ENCODE results near the gene STX1B.

STX1B gene

DNA sequence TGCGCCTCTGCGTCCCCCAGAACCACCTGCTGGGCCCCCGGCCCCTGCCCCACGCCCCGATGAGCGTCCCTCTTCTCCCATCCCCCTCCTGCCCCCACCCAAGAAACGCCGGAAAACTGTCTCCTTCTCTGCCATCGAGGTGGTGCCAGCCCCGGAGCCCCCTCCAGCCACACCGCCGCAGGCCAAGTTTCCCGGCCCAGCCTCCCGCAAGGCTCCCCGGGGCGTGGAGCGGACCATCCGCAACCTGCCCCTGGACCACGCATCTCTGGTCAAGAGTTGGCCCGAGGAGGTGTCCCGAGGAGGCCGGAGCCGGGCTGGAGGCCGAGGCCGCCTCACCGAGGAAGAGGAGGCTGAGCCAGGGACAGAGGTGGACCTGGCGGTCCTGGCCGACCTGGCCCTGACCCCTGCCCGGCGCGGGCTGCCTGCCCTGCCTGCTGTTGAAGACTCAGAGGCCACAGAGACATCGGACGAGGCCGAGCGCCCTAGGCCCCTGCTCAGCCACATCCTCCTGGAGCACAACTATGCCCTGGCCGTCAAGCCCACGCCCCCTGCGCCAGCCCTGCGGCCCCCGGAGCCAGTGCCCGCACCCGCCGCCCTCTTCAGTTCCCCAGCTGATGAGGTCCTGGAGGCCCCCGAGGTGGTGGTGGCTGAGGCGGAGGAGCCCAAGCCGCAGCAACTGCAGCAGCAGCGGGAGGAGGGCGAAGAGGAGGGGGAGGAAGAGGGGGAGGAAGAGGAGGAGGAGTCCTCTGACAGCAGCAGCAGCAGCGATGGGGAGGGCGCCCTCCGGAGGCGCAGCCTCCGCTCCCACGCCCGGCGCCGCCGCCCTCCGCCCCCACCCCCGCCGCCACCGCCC is 31.0 kb downstream of the STX1B start:
- DNase-seq (ENCODE audit: low read depth, low spot score), result no peak

DNA sequence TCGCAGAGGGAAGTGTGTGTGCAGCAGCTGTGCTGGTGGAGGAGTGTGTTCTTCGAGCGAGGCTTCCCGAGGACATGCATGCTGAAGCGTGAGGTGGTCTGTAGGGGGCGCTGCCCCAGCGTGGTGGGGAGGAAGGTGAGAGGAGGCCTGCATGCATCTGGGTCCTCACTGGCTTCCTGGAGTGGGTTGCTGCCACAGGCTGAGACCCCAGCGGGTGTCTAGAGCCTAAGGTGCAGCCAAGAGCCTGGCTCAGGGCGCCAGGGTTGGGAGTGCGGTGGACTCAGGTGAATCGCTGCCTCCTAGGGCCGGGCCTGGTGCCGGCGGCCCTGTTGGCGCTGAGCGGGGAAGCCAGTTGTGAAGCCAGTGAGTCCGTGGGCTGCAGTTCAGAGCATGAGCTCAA is 32.9 kb downstream of the STX1B start:
- peak; percentile 45 for DNase-seq (ENCODE audit: low read depth, low spot score)

DNA sequence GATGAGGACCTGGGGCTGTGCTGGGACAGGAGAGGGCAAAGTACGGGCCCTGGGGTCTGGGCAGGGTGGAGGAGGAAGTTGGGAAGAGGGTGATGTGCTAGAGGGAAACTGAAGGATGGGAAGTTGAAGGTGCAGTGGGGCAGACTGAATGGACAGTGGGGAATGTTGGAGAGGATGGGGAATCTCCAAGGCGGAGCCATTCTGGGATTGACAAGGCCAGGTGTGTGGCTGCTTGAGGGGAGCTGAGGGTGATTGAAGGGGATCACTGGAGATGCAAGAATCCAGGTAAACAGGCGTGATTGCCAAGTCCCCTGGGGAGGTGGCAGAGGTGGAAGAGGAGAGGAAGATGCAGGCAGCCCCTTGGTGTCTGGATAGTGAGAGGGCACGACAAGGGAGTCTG is 34.0 kb downstream of the STX1B start:
- no peak for DNase-seq (ENCODE audit: low read depth, low spot score)

DNA sequence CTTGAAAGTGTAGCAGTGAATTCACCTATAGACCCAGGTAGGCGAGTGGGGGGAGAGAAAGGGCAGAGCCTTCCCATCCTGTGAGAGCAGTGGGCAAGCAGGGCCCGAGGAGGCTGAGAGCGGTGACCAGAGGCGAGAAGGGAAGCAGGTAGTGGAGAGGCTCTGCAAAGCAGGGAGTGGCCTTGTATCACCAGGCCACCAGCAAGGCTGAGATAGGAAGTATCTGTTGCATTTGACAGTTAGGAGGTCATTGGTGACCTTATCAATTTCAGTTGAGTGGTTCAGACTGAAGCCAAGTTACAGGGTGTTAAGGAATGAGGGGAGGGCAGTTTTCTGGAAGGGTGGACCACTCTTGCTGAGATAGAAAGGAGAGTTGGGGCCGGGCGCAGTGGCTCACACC is 36.1 kb downstream of the STX1B start:
- DNase-seq (ENCODE audit: low read depth, low spot score), result no peak

DNA sequence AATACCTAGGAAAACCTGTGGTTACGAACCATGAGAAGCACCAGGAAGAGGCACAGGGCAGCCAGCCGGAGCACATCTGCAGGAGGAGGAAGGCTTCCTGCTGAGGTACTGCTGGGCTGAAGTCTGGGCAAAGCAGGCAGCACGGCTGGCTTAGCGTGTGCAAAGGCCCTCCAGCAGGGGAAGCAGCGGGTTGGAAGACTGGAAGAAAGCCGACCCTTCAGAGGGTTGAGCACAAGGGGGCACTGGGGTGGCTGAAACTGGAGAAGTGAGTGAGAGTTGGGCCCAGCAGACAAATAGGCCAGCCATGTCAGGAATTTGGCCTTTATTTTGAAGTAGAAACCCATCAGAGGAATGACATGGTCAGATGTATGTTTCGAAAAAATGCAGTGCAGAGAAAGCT is 37.6 kb downstream of the STX1B start:
- DNase-seq (ENCODE audit: low read depth, low spot score), result peak; percentile 63

- no peak for DNase-seq (ENCODE audit: low read depth, low spot score)
Measured at GRCh38 chr16:30971298-30971697, 39.1 kb downstream of the STX1B start.

GRCh38 chr16:30969246-30969842 is 41.1 kb downstream of the STX1B start:
- no peak for DNase-seq (ENCODE audit: low read depth, low spot score)

DNA sequence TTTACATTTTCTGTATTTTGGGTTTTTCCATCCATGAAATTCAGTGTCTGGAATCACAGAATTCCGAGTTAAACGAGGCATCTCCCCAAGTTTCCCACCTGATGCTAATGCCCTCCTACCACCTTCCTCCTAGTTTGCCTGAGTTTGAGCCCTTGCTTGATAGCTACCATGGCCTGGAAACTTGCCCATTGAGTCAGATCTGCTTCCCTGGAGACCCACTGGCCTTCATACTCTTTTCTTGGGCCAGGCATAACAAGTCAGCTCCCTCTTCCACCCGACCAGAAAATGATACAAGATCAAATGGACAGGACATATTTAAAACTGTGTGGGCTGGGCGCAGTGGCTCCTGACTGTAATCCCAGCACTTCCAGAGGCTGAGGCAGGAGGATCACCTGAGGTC is 42.6 kb downstream of the STX1B start:
- no peak for DNase-seq (ENCODE audit: low read depth, low spot score)

- DNase-seq (ENCODE audit: low read depth, low spot score), result no peak
Measured at GRCh38 chr16:30966033-30966619, 44.3 kb downstream of the STX1B start.

GRCh38 chr16:30965436-30965835 is 45.0 kb downstream of the STX1B start:
- no peak for DNase-seq (ENCODE audit: low read depth, low spot score)

- DNase-seq (ENCODE audit: low read depth, low spot score), result no peak
Measured at GRCh38 chr16:30964574-30965226, 45.7 kb downstream of the STX1B start.

- DNase-seq (ENCODE audit: low read depth, low spot score), result no peak
Measured at GRCh38 chr16:30963925-30964511, 46.4 kb downstream of the STX1B start.

DNA sequence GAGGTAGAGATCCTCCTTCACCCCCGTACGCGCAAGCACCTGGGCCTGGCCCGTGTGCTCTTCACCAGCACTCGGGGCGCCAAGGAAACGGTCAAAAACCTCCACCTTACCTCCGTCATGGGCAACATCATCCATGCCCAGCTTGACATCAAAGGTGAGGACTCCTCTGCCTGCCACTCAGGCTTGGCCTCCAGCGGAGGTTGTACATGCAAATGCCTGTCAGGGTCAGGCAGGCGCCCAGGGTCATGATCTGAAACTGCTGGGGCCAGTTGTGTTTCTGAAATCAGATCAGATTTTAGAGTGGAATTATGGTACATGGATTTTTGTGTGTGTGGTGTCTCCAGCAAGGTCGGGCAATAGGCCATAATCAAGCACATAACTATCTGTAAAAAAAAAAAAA is 49.1 kb downstream of the STX1B start:
- no peak for DNase-seq (ENCODE audit: low read depth, low spot score)

- peak; percentile 14 for DNase-seq (ENCODE audit: low read depth, low spot score)
Measured at GRCh38 chr16:30958175-30959079, 52.0 kb downstream of the STX1B start.

GRCh38 chr16:30957456-30958174 is 52.8 kb downstream of the STX1B start, which contains the start of gene SETD1A:
TSS of gene SETD1A (plus strand) at chr16:30957754. CDS start at chr16:30958732, 978 bp downstream.
- DNase-seq (ENCODE audit: low read depth, low spot score), result peak; percentile 96

GRCh38 chr16:30956601-30957455 is 53.6 kb downstream of the STX1B start:
- DNase-seq (ENCODE audit: low read depth, low spot score), result peak; percentile 85

GRCh38 chr16:30954993-30955392 is 55.4 kb downstream of the STX1B start:
- no peak for DNase-seq (ENCODE audit: low read depth, low spot score)

DNA sequence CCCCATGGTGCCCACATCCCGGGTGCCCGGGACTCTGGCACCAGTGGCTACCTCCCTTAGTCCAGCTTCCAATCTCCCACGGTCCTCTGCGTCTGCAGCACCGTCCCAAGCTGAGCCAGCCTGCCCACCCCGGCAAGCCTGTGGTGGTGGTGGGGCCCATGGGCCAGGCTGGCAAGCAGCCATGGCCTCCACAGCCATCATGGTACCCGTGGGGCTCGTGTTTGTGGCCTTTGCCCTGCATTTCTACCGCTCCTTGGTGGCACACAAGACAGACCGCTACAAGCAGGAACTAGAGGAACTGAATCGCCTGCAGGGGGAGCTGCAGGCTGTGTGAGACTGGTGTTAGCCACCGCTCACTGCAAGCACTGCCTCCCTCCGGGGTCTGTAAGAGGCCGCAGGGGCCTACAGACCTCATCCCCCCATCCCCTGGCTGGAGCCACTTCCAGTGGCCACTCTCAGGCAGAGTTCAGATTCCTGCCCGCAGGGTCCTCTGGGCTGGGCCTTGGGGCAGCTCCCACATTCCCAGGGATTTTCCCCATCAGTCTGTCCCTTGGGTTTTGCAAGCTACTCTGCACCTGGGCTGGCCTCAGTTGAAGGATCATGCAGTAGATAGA is 56.8 kb downstream of the STX1B start:
- peak; percentile 93 for DNase-seq (ENCODE audit: low read depth, low spot score)

GRCh38 chr16:30953111-30953510 is 57.3 kb downstream of the STX1B start:
- no peak for DNase-seq (ENCODE audit: low read depth, low spot score)

All from ELF-1 (cell line).